PC-3 (cell line): ENCODE results near the gene TREX2. TPM values are rescaled to one million over a fixed set of nuclear protein-coding genes. Genes with fewer than 3 reads are reported as not detected.

Experiments used
- ATAC-seq: fragments of 200-7000 bp; cut with Tn5 transposase; 2 replicates; pipeline ENCODE4 v1.9.1; 2020; ENCODE audit warnings: mild to moderate bottlenecking, moderate library complexity
- BruUV-seq: library from RNA; stranded (reverse); fragments of 400-500 nt; replicated peaks from 2 replicates; lab custom pipeline; 2021; lab: Mats Ljungman, UMichigan
- CTCF ChIA-PET: fragments of 300-600 bp; sonication (Branson Sonifier 250); formaldehyde crosslinking; loops from one replicate; lab custom pipeline; 2022; ENCODE audit warnings: antibody characterized with exemption; lab: Charles Lee
- POLR2A ChIA-PET: fragments of 300-600 bp; sonication (Branson Sonifier 250); formaldehyde crosslinking; loops from one replicate; lab custom pipeline; 2022; ENCODE audit warnings: antibody characterized with exemption; ENCODE audit not compliant: unreplicated experiment; lab: Charles Lee
- DNase-seq: peaks from one replicate; pipeline ENCODE4 v3.0.0-alpha.2; 2015
- H2AFZ ChIP-seq: fragments of 300-600 bp; sonication (generic); 2 replicates; pipeline ENCODE4 v1.6.0; 2016; ENCODE audit warnings: antibody characterized with exemption, low read length
- H3F3A ChIP-seq: fragments of 300-600 bp; sonication (generic); one replicate; pipeline ENCODE4 v1.6.0; 2017; ENCODE audit warnings: antibody characterized with exemption, low read length, control low read depth, mild to moderate bottlenecking; ENCODE audit not compliant: unreplicated experiment
- H3K27ac ChIP-seq: fragments of 300-600 bp; sonication (generic); 2 replicates; pipeline ENCODE4 v1.5.1; 2016; ENCODE audit warnings: mild to moderate bottlenecking, low read length
- H3K27me3 ChIP-seq: fragments of 300-600 bp; sonication (generic); 2 replicates; pipeline ENCODE4 v1.6.1; 2016; ENCODE audit warnings: low read length, mixed read lengths
- H3K36me3 ChIP-seq: fragments of 300-600 bp; sonication (generic); 2 replicates; pipeline ENCODE4 v1.6.1; 2016; ENCODE audit warnings: low read depth, mixed run types, low read length, mixed read lengths
- H3K4me1 ChIP-seq: fragments of 300-600 bp; sonication (generic); 2 replicates; pipeline ENCODE4 v1.5.1; 2016; ENCODE audit warnings: low read length; ENCODE audit not compliant: insufficient read depth
- H3K4me2 ChIP-seq: fragments of 300-600 bp; sonication (generic); 2 replicates; pipeline ENCODE4 v1.6.0; 2016; ENCODE audit warnings: low read length
- H3K4me3 ChIP-seq: fragments of 300-600 bp; sonication (generic); 2 replicates; pipeline ENCODE4 v1.5.1; 2016; ENCODE audit warnings: mild to moderate bottlenecking, low read length, mixed read lengths
- H3K79me2 ChIP-seq: fragments of 300-600 bp; sonication (generic); 2 replicates; pipeline ENCODE4 v1.6.1; 2017; ENCODE audit warnings: low read length, mixed read lengths
- H3K9ac ChIP-seq: fragments of 300-600 bp; sonication (generic); 2 replicates; pipeline ENCODE4 v1.6.0; 2016; ENCODE audit warnings: mild to moderate bottlenecking, low read length
- H3K9me2 ChIP-seq: fragments of 300-600 bp; sonication (generic); replicated peaks from 2 replicates; pipeline ENCODE4 v1.6.1; 2016; ENCODE audit warnings: mixed run types, low read length, mixed read lengths
- H3K9me3 ChIP-seq: fragments of 300-600 bp; sonication (generic); 2 replicates; pipeline ENCODE4 v1.6.1; 2016; ENCODE audit warnings: low read length, mixed read lengths
- H4K20me1 ChIP-seq: fragments of 300-600 bp; sonication (generic); 2 replicates; pipeline ENCODE4 v1.6.1; 2016; ENCODE audit warnings: low read length, mixed read lengths
- CTCF ChIP-seq: fragments of 300-600 bp; sonication (generic); conservative IDR thresholded peaks from 2 replicates; pipeline ENCODE4 v1.5.1; 2017; ENCODE audit warnings: antibody characterized with exemption, low read depth, mild to moderate bottlenecking, low read length
- EZH2 ChIP-seq: fragments of 300-600 bp; sonication (generic); IDR thresholded peaks from one replicate; pipeline ENCODE4 v1.6.1; 2017; ENCODE audit warnings: antibody characterized with exemption, mild to moderate bottlenecking, low read length; ENCODE audit not compliant: unreplicated experiment
- EZH2phosphoT487 ChIP-seq: fragments of 300-600 bp; sonication (generic); IDR thresholded peaks from 2 replicates; pipeline ENCODE4 v1.6.1; 2018; ENCODE audit warnings: mild to moderate bottlenecking, antibody characterized with exemption, low read length, borderline replicate concordance
- intact Hi-C: fragments of 100-400 bp; cut with micrococcal nuclease; formaldehyde crosslinking; loops from 2 replicates; pipeline ENCODE4 v1.9.0; 2023
- total RNA-seq: library from RNA; depleted of rRNA; stranded (reverse); fragments of >200 nt; gene quantifications from 2 replicates; pipeline ENCODE4 v1.2.3, GENCODE V29; 2014

Gene TREX2
- total RNA-seq, 1 experiment from 2014 or later = 1.4 TPM

DNA sequence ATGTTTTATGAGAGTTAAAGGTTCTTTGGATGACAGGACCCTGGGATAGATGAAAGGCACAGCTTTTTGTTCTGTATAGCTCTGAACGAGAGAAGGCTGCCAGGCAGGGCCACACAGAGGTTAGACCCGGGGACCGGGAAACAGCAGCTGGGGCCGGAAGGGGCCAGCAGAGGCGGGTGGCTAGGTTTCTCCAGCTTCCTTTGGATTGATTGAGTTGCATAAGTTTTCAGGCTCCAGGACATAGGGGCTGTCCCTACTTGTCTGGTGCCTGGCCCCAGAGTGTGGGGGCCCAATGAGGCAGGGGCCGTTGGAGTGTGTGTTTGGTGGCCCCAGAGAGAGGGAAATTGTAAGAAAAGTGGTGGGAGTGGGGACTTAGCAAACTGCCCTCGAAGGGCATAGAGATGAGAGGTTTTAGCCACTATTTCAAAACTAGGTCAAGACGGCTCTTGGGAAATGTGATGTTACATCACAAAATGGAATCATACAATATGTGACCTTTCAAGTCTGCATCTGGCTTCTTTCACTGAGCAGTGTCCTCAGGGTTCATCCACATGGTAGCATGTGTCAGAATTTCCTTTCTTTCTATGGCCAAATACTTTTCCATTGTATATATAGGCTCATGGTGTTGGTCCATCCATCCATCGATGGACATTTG, 30.9 kb downstream of the TREX2 start:
- CTCF ChIA-PET = no interaction called here
- DNase-seq = no peak
- no peak for ATAC-seq

GRCh38 chrX:153413731-153414130, 32.1 kb downstream of the TREX2 start:
- Histone ChIP-seq H3K4me2 (no peak overlapping the region), H3K4me3 (no peak overlapping the region), H3K4me1 (no peaks in the 10 kb centered on the region), H3F3A (no peaks in the 10 kb centered on the region), H3K9me2 (no peaks in the 10 kb centered on the region), H3K27me3 (peaks cover 65% of the 10 kb centered on the region), H3K36me3 (no peaks in the 10 kb centered on the region), H3K79me2 (no peaks in the 10 kb centered on the region), H3K9me3 (no peaks in the 10 kb centered on the region), H2AFZ (no peak overlapping the region), H3K27ac (no peak overlapping the region), H4K20me1 (no peaks in the 10 kb centered on the region), H3K9ac (no peak overlapping the region)
- TF ChIP-seq CTCF (no peak), EZH2phosphoT487 (no peak), EZH2 (no peak)
- DNase-seq (no peak), ATAC-seq (no peak)
- ChIA-PET POLR2A (no interaction called here), CTCF (no interaction called here)
- no TSS peak for BruUV-seq
- intact Hi-C loops = no loop called here

More for the DNA sequence above, 30.9 kb downstream of the TREX2 start:
- no peak overlapping the region for H3K27ac ChIP-seq
- H3K4me1 ChIP-seq = no peaks in the 10 kb centered on the region
- H4K20me1 ChIP-seq = no peaks in the 10 kb centered on the region
- intact Hi-C loops = no loop called here
- no peaks in the 10 kb centered on the region for H3K36me3 ChIP-seq
- H3K79me2 ChIP-seq = no peaks in the 10 kb centered on the region
- H3F3A ChIP-seq = no peaks in the 10 kb centered on the region
- POLR2A ChIA-PET = no interaction called here
- H3K4me3 ChIP-seq = no peak overlapping the region
- H3K9ac ChIP-seq = no peak overlapping the region
- TF ChIP-seq EZH2phosphoT487 (no peak), EZH2 (no peak), CTCF (no peak)
- no peaks in the 10 kb centered on the region for H3K9me3 ChIP-seq
- H3K4me2 ChIP-seq = no peak overlapping the region
- H3K9me2 ChIP-seq = no peaks in the 10 kb centered on the region
- no TSS peak for BruUV-seq
- H2AFZ ChIP-seq = no peak overlapping the region
- peaks cover 76% of the 10 kb centered on the region for H3K27me3 ChIP-seq
